Esophagus muscularis mucosa (tissue), 4 donors: ENCODE data around the gene PACRG. TPM values are rescaled to one million over a fixed set of nuclear protein-coding genes. Genes with fewer than 3 reads are reported as not detected.
A peak's percentile ranks its signal among the peaks of the same experiment; 100 is the strongest.

Source experiments
- DNase-seq: peaks from one replicate; pipeline ENCODE4 v3.0.0-alpha.2; 2017; ENCODE audit errors: extremely low spot score
- H3K27ac ChIP-seq, 4 donors: fragments of 200-600 bp; sonication (generic); replicated peaks in 1 of 4; 1 replicate in 3 of 4; 2 replicates in 1 of 4; pipeline ENCODE4 v1.5.1; 2016 to 2019; ENCODE audit warnings: mild to moderate bottlenecking in 1 of 4
- H3K27me3 ChIP-seq, 4 donors: fragments of 200-600 bp; sonication (generic); one replicate each; pipeline versions ENCODE4 v1.5.1 to v1.6.0; 2016 to 2019
- H3K36me3 ChIP-seq, 4 donors: fragments of 200-600 bp; sonication (generic); one replicate each; pipeline ENCODE4 v1.5.1; 2016 to 2019
- H3K4me1 ChIP-seq, 4 donors: fragments of 200-600 bp; sonication (generic); one replicate each; pipeline ENCODE4 v1.5.1; 2016 to 2019
- H3K4me3 ChIP-seq, 4 donors: fragments of 200-600 bp; sonication (generic); 1 replicate in 2 of 4; 2 replicates in 2 of 4; pipeline ENCODE4 v1.5.1; 2016 to 2019; ENCODE audit warnings: mild to moderate bottlenecking in 4 of 4, moderate library complexity in 1 of 4
- H3K9me3 ChIP-seq, 4 donors: fragments of 200-600 bp; sonication (generic); 1 replicate in 3 of 4; 2 replicates in 1 of 4; pipeline ENCODE4 v1.5.1; 2016 to 2019
- EP300 ChIP-seq: sonication (generic); formaldehyde crosslinking; IDR thresholded peaks from one replicate; pipeline ENCODE4 v1.6.1; 2017; ENCODE audit warnings: antibody characterized with exemption
- POLR2A ChIP-seq: fragments of 450-650 bp; IDR thresholded peaks from one replicate; pipeline ENCODE4 v1.6.1; 2017; ENCODE audit warnings: antibody characterized with exemption, moderate library complexity, mild to moderate bottlenecking, low read depth
- POLR2AphosphoS5 ChIP-seq, 2 donors: sonication (generic); formaldehyde crosslinking; IDR thresholded peaks; one replicate each; pipeline ENCODE4 v1.6.1; 2017; ENCODE audit warnings: antibody characterized with exemption in 2 of 2
- WGBS: methylation state at CpG from one replicate; pipeline ENCODE4 v1.1.5; 2018; 5-methylcytosine and 5-hydroxymethylcytosine counted together
- intact Hi-C: fragments of 100-400 bp; cut with DNase I; formaldehyde crosslinking; loops from one replicate; pipeline ENCODE4 v1.15.1; 2023
- total RNA-seq, 4 donors: library from RNA; depleted of rRNA; stranded (reverse); fragments of >200 nt; gene quantifications; one replicate each; pipeline versions ENCODE4 v1.1.0 to v1.2.1, GENCODE V29; 2016
- TF ChIP-seq, protein P1 (sequence below), 3 experiments: fragments of 200-600 bp in 2 of 3; fragments of 450-650 bp in 1 of 3; sonication (generic) in 2 of 3; IDR thresholded peaks; one replicate each; pipeline ENCODE4 v1.5.1; 2017 to 2019; ENCODE audit warnings: antibody characterized with exemption in 3 of 3, mild to moderate bottlenecking in 2 of 3, moderate library complexity in 1 of 3

Gene PACRG
- total RNA-seq, 4 donors from 2014 or later = 1.3 to 3.5 (median 1.8) TPM; not detected in 1

DNA sequence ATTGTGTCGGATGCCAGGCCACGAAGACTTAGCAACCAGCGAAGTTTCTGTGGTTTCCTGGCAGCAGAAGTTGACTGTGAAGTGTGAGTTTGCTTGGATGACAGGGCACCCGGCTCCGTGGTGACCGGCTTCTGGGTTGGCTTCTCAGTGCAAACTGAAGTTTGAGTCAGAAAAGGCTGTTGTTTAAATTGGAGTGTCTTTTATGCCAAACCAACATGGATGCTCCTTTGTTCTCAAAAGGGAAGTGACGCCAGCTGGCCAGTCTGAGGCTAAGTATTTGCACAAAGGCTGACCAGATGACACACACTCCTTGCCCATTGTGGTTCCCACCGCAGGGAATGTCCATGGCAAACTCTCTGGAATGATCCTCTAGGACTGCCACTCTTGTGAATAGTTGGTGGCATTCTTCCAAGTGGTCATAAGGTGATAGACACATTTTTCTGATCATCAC, 521.9 kb downstream of the PACRG start:
- H3K36me3 ChIP-seq = no peaks in the 10 kb centered on the region
- no peaks in the 10 kb centered on the region for H3K9me3 ChIP-seq
- H3K27ac ChIP-seq = no peak overlapping the region
- H3K27me3 ChIP-seq = no peaks in the 10 kb centered on the region
- intact Hi-C loops = no loop called here
- peak; percentile 80 for DNase-seq
- 71% methylated on average over 8 of the region's 8 CpGs for WGBS
- TF ChIP-seq POLR2AphosphoS5 (IDR thresholded peaks at IDR 0.05) (no peak), EP300 (no peak), POLR2A (no peak)
- TF ChIP-seq, protein P1, sequence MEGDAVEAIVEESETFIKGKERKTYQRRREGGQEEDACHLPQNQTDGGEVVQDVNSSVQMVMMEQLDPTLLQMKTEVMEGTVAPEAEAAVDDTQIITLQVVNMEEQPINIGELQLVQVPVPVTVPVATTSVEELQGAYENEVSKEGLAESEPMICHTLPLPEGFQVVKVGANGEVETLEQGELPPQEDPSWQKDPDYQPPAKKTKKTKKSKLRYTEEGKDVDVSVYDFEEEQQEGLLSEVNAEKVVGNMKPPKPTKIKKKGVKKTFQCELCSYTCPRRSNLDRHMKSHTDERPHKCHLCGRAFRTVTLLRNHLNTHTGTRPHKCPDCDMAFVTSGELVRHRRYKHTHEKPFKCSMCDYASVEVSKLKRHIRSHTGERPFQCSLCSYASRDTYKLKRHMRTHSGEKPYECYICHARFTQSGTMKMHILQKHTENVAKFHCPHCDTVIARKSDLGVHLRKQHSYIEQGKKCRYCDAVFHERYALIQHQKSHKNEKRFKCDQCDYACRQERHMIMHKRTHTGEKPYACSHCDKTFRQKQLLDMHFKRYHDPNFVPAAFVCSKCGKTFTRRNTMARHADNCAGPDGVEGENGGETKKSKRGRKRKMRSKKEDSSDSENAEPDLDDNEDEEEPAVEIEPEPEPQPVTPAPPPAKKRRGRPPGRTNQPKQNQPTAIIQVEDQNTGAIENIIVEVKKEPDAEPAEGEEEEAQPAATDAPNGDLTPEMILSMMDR (IDR thresholded peaks at IDR 0.05) = no peak
- no peaks in the 10 kb centered on the region for H3K4me1 ChIP-seq
- no peak overlapping the region for H3K4me3 ChIP-seq

DNA sequence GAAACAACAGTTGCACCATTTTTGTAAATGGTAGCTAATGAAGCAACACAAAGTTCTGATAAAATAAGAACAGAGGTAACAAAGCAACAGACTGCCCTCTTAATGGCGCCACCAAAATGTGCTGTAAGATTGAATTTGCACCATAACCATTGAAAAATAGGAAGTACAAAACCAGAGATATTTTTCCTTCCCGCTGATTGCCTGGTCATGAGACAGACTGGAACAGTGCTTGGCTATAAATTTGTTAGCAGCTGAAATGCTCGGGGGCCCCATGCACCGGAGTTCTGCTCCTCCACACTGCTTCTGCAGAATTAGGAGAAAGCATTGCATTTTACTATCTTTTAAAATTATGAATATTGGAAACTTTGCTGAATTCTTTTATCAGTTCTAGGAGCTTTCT, 522.3 kb downstream of the PACRG start:
- Histone ChIP-seq H3K4me3 (no peak overlapping the region), H3K27ac (no peak overlapping the region), H3K4me1 (no peaks in the 10 kb centered on the region), H3K36me3 (no peaks in the 10 kb centered on the region), H3K9me3 (no peaks in the 10 kb centered on the region), H3K27me3 (no peaks in the 10 kb centered on the region)
- WGBS = 84% methylated on average over 4 of the region's 4 CpGs
- intact Hi-C loops = no loop called here
- TF ChIP-seq POLR2A = no peak
- TF ChIP-seq, protein P1 (IDR thresholded peaks at IDR 0.05) = no peak
- no peak for TF ChIP-seq POLR2AphosphoS5 (IDR thresholded peaks at IDR 0.05)
- TF ChIP-seq EP300 = no peak
- no peak for DNase-seq

DNA sequence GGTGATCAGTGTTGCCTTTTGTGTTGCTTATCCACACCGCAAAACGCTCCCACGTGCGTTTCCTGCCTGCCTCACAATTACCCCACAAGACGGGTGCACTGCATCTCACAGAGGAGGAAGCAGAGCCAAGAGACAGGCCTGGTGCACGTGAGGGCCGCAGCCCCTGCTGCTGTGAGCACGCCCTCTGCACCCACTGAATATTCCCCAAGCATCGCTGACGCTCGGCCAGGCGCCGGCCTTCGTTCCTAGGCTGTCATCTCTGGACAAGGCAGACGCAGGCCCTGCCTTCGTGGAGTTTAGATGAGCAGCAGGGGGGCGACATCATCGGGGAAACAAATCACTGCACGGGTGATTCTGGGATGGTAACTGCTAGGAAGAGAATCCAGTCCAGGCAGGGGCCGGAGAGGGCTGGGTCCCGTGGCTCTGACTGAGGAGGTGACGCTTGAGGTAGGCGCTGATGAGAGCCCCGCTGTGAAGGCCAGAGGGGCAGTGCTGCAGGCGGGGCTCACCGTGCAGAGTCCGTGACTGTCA, 524.4 kb downstream of the PACRG start:
- WGBS = 69% methylated on average over 26 of the region's 27 CpGs
- Histone ChIP-seq H3K4me1 (no peaks in the 10 kb centered on the region), H3K27me3 (no peaks in the 10 kb centered on the region), H3K9me3 (no peaks in the 10 kb centered on the region), H3K4me3 (no peak overlapping the region), H3K27ac (no peak overlapping the region), H3K36me3 (no peaks in the 10 kb centered on the region)
- TF ChIP-seq EP300 (no peak), POLR2A (no peak), POLR2AphosphoS5 (IDR thresholded peaks at IDR 0.05) (no peak)
- TF ChIP-seq, protein P1 (IDR thresholded peaks at IDR 0.05) = no peak
- intact Hi-C loops = no loop called here
- no peak for DNase-seq

DNA sequence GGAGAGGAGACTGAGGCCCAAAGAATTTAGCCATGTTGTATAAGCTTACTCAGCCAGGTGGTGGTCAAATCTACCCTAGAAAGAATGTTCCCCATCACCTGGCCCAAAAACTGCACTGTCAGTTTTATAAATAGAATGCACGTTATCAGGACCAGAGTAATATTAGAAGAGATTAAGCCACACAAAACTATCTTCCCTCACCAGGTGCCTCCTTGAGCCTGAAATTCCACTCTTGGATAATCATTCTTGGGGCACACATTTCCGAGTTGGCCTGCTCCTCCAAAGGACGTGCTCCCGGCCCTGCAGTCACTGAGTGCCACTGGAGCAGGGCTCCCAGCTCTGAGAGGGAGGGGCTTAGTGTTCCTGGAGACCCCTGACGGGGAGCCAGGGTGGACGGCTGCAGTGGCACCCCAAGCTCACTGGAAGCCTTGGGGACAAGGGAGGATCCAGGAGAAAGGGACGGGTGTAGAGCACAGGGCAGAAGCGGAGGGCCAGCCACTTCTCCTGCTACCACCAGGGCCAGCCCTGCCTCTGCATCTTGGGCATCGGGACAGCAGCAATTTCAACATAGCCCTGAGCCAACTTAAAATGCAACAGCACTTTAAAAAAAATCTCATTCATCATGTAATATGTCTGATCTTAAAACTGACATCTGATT, 525.9 kb downstream of the PACRG start:
- WGBS = 81% methylated on average over 9 of the region's 9 CpGs
- no peaks in the 10 kb centered on the region for H3K4me1 ChIP-seq
- no peaks in the 10 kb centered on the region for H3K9me3 ChIP-seq
- TF ChIP-seq POLR2AphosphoS5 (IDR thresholded peaks at IDR 0.05) = no peak
- no peak for TF ChIP-seq POLR2A
- TF ChIP-seq, protein P1 (IDR thresholded peaks at IDR 0.05) = no peak
- no peak for TF ChIP-seq EP300
- H3K36me3 ChIP-seq = no peaks in the 10 kb centered on the region
- H3K4me3 ChIP-seq = no peak overlapping the region
- H3K27me3 ChIP-seq = no peaks in the 10 kb centered on the region
- intact Hi-C loops = no loop called here
- no peak for DNase-seq
- H3K27ac ChIP-seq = no peak overlapping the region
